ENCODE measurements around the gene RNF138.
"Not testable (repeated sequence)": the region's sequence is repeated elsewhere in the genome, so short reads cannot be mapped to it uniquely, and the experiment has no call there.

RNF138 gene

GRCh38 chr18:32174719-32175118 is 83.0 kb downstream of the RNF138 start:
- no peak for DNase-seq (ENCODE audit: low read depth in 2 of 2)

- DNase-seq (ENCODE audit: low read depth in 2 of 2): no peak
Observed at GRCh38 chr18:32175265-32175664, 83.6 kb downstream of the RNF138 start.

- DNase-seq (ENCODE audit: low read depth in 2 of 2): not testable (repeated sequence)
Observed at GRCh38 chr18:32176745-32177144, 85.1 kb downstream of the RNF138 start.

DNA sequence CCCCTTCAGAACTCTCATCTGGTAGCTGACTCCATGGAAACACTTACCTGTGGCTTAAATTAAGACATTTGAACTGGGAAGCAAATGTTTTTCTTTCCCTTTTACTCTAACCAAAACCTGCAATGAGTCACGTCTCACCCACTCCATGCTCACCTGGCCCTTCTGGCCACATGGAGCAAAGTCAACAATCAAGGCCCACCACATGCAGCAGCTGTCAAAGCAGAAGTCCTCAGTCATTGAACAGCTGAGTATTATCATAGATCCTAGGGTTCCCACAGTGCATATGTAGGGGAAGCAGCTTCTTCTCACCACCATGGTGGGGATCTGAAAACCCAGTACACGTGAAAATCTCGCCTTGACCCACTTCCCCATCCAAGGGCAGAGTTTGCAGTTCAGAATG is 85.9 kb downstream of the RNF138 start:
- DNase-seq (ENCODE audit: low read depth in 2 of 2): no peak

All from stimulated activated CD8-positive, alpha-beta memory T cell treated with anti-CD3 and anti-CD28 coated beads, Interleukin-15, amount 100 ng/mL, for 48 hours (primary cell).